Measurements from ENCODE around the gene CYP2U1. TPM values are rescaled to one million over a fixed set of nuclear protein-coding genes. Genes with fewer than 3 reads are reported as not detected.

CYP2U1 gene
- polyA plus RNA-seq, 3 donors = 4.4 to 5.6 (median 4.6) TPM

- DNase-seq (ENCODE audit: extremely low read depth in 1 of 11, low read depth in 9 of 11, low spot score in 4 of 11) = no peak
Observed at GRCh38 chr4:108001540-108002135, 70.3 kb downstream of the CYP2U1 start.

Other genes with a start within 250 kb of the CYP2U1 start
- 10 to 100 TPM; 75.1 to 94.3 (median 82.9) TPM for gene PAPSS1, start 211.3 kb upstream of the CYP2U1 start, polyA plus RNA-seq (ENCODE audit: insufficient read length in 3 of 3)
- 10 to 100 TPM in 2 of 3 donors, 1 to 10 TPM in 1; 10.0 to 16.9 (median 13.2) TPM for gene SGMS2, start 106.6 kb upstream of the CYP2U1 start, polyA plus RNA-seq (ENCODE audit: insufficient read length in 3 of 3)
- gene HADH, start 58.3 kb downstream of the CYP2U1 start, polyA plus RNA-seq (ENCODE audit: insufficient read length in 3 of 3) = 100 to 1,000 TPM in 1 of 3 donors, 10 to 100 TPM in 2; 88.2 to 101 (median 97.1) TPM
- gene LEF1, start 237.4 kb downstream of the CYP2U1 start, polyA plus RNA-seq (ENCODE audit: insufficient read length in 3 of 3) = 10 to 100 TPM; 68.6 to 85.9 (median 70.5) TPM